ENCODE measurements around the gene SLC34A3.

DNA sequence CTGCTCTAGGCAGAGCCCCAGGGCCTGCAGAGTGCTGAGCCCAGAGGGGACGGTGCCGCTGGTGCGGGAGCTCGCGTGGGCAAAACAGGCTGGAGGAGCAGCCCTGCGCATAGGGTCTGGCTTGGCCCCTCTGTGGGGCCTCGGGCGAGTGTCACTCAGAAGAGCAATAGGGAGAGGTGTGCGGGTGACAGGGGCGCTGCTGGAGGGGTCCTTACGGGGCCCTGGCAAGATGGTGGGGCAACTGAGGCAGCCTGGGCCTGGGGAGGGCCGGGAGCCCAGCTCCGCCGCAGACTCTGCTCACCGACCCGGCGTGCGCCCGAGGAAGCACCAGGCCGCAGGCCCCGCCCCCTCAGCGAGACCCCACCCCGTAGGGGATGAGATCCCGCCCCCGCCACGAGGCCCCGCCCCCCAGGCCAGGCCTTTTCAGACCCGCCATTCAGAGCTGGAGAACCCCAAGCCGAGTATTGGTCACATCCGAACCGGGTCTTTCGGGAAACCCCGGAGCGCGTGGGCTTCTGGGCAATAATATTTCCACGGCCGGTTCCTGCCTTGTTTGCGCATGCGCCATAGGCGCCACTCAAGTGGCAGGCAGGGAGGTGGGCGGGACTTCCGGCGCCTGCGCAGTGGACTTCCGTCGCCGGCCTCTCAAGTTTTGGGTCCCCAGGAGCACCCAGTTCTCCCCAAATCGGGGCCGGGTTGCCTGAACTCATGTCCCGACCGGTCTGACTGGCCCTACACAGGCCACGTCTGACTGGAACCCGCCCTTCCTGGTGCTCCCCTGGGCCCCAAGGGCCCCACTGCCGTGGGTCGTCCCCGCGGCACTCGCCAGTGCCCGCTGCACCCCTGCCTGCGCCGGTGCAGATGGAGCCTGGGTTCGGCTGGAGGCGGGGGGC is 7.4 kb upstream of the SLC34A3 start:
- TF ChIP-seq RXRA (IDR thresholded peaks at IDR 0.05; ENCODE audit: insufficient read depth, low read depth, low read length) = no peak
- TF ChIP-seq, protein P1, sequence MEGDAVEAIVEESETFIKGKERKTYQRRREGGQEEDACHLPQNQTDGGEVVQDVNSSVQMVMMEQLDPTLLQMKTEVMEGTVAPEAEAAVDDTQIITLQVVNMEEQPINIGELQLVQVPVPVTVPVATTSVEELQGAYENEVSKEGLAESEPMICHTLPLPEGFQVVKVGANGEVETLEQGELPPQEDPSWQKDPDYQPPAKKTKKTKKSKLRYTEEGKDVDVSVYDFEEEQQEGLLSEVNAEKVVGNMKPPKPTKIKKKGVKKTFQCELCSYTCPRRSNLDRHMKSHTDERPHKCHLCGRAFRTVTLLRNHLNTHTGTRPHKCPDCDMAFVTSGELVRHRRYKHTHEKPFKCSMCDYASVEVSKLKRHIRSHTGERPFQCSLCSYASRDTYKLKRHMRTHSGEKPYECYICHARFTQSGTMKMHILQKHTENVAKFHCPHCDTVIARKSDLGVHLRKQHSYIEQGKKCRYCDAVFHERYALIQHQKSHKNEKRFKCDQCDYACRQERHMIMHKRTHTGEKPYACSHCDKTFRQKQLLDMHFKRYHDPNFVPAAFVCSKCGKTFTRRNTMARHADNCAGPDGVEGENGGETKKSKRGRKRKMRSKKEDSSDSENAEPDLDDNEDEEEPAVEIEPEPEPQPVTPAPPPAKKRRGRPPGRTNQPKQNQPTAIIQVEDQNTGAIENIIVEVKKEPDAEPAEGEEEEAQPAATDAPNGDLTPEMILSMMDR (IDR thresholded peaks at IDR 0.05; ENCODE audit: control extremely low read depth in 1 of 3, insufficient read depth in 1 of 3, low read depth in 1 of 3, low read length in 3 of 3) = no peak

All from H1 (cell line).